Measurements from ENCODE around the gene NUCB2. TPM values are rescaled to one million over a fixed set of nuclear protein-coding genes. Genes with fewer than 3 reads are reported as not detected.

NUCB2 gene
- polyA plus RNA-seq, 12 donors, result 45.6 to 96.8 (median 62.2) TPM; not detected in 1

DNA sequence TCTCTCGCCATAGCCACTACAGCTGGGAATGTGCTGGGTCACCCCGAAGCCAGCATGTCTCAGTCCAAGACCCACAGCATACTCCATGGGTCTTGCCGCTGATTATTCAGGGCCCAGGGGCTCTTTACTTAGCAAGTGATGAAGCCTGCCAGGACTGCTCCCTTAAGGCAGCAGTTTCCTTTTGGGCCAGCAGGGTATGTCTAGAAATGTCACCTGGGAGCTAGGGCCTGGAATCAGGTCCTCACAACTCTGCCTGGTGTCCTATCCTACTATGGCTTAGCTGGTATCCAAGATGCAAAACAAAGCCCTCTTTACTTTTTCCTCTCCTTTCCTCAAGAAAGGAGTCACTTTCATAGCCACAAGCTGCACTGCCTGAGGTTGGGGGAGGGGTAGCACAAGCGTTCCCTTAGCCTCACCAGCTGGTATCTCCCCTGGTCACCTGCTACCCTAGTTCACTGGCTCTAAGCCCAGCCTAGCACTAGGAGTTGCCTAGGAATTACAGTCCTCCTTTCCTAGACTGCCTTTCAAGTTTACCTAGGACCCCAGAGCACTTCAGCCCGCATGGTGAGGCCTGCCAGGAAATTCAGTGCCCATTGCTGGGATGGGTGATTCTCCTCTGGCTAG is 52.4 kb downstream of the NUCB2 start:
- DNase-seq, result no peak

DNA sequence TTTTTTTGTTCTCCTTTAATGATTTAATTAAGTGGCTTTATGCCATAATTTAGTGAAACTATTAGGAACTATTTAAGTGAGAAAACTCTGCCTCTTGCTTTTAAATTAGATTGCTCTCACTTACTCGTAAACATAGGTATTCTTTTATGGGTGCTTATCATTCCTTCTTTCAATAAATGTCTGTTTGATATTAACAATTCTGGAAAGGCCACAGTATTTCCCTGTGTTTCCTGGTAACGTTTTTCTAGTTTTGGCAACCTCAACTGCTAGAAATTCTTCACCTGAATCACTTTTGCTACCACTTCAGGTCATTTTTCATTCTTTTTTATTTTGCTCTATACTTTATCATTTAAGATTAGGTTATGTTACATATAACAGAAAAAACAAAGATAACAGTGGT is 55.1 kb downstream of the NUCB2 start:
- DNase-seq, result no peak

DNA sequence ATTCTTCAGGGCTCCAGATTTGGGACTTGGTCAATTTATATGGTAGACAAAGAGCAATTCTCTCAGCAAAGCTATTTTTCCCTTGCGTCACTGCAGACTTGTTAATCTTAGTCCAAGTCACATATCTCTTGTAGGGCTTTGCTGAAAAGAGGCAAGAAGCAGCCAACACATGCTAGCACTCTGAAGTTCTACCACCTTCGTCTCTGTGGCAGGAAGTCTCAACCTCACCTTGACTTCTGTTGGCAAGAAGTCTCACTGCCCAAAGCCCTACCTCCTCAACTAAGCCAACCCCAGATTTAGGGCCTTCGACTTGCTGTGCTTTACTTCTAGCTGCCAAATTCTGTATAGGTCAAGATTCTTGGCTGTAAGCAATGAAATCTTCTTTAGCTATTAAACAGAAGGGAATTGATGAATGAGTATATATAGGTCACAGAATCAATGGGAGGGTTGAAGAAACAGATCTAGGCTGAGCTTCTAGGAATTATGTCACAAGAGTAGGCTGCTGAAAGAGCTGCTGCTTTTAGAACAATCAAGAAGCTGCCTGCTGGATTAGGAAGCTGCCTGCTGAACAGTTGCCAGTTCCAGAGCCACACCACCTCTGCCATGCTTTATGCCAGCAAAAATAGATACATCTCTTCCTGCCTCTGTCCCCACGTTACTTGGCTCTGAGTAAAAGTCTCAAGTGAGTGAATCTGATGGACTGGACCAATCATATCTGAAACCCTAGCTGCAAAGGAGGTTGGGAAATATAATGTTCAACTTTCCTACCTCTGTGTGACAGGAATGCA is 57.5 kb downstream of the NUCB2 start:
- DNase-seq, result no peak

DNA sequence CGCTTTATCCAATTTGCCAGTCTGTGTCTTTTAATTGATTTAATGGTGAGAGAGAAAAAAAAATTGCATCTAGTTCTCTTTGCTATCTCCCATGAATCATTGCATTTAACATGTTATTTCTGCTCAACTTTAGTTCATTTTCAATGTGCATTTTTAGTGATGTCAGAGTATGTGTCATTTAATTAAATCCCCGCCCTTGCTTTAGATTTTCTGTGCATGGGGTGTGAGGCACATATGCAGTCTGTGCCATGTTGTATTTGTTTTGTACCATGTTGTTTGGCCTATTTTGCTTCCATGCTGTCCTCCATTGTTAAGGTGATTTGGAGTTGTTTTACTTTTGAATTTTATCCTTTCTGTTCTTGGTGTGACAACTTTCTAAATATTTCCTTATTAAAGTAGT is 66.7 kb downstream of the NUCB2 start:
- no peak for DNase-seq

DNA sequence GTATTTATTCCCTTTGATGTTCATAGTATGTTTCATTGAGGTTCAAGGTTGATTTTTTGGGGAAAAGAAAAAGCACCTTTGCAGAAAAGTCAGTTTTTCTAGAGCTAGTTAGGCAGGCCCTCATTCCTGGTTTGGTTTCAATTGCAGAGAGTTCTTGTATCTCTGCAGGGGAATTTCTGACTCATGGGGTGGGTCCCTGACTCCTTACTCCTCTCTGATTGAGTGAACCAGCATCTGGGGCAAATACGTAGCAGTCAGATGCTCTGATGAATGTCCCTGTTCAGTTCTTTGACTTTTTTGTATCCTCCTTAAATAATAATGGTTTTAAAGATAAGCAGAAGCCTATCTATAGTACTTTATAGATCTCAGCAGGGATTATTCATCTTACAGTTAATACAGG is 67.4 kb downstream of the NUCB2 start:
- DNase-seq, result no peak

DNA sequence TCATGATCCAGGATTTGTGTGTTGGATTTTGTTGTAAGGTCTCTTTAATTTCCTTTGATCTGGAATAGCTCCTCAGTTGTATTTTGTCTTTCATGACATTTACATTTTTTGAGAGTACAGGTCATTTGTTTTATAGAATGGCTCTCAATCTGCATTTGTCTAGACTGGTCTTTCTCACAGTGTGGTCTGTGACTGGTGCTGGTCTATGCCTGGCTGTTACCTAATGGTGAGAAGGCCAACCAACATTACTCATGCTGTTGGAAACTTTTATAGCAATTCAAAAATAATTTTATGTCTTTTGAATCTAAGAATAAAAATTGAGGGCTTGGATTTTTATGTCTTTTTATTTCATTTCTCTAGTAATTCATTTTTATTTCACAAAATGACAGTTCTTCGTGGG is 71.1 kb downstream of the NUCB2 start:
- no peak for DNase-seq

DNA sequence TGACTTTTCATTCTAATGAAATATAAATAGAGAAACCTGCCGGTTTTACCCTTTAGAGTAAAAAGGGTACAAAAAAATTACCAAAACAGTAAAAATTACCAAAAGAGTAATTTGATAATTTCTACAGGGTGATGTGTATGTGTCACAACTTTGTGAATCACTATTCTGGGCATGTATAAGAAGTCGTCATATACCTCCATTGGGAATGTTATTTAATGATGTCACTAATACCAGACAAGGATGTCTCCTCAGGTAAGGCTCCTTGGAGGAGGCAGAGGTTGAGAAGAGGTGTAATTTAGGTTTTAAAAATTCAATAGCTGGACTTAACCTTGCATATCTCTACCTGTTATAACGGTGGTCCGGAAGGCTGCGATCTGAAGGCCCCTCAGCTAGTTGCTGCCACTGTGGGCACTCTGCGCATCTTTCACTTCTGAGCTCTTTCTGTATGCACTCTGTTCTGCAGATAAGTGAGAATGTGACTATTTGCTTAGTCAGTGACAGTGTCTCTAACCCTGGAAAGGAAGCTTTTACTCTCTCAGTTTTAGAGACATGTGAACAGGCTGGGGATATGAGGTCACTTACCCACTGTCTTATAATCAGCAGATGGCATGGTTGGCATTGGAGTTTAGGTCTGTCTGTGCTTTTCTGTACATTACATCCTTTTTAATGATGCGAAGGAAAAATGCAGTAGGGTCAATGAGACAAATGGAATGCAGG is 74.1 kb downstream of the NUCB2 start:
- no peak for DNase-seq

DNA sequence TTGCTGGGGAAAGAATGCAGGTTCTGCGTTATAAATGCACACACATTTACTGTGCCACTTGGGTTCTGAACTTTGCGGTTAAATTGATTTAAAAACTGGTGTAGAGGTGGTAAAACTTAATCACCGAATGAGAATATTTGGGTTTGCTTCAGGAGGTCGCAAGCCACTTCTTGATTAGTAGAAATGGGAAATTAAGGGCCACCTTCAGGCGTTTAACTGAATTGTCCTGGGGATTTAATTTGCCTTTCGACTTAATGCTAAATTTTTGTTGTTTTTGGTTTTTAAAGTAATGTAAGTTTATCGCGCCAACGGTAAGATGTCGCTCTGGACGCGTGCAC is 74.6 kb downstream of the NUCB2 start:
- no peak for DNase-seq

DNA sequence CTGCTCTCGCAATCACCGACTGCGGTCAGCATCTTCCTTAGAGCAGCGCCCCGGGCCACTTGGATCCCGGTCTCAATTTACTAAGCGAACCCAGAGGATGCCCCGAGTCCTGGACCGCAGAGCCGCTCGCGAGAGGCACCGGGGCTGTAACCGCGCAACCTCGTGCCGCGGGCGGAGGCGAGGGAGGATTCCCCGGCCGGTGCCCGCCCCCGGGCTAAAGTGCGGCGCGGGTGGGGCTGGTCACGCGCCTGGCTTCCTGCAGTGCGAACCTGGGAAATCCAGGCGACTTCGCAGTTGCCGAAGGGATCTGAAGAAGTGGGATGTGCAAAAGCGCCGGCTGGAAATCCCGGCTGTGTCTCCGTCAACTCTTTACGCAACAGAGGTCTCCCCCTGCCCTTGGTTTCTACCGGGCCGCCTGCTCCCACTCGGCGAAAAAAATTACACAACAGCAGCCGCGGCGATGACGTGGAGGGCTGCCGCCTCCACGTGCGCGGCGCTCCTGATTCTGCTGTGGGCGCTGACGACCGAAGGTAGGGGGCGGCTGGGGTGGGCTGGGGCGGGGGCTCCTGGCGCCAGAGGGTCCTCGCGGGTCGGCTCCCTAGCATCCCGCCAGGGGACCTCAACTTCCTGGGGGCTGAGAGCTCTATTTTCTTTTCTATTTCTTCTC is 75.1 kb downstream of the NUCB2 start, which contains the start of gene NCR3LG1:
Gene NCR3LG1, plus strand, starts transcription at position 291 of the 667 bp plus-strand sequence. Its CDS starts 170 bp downstream, at position 461.
- peak; percentile 40 for DNase-seq

DNA sequence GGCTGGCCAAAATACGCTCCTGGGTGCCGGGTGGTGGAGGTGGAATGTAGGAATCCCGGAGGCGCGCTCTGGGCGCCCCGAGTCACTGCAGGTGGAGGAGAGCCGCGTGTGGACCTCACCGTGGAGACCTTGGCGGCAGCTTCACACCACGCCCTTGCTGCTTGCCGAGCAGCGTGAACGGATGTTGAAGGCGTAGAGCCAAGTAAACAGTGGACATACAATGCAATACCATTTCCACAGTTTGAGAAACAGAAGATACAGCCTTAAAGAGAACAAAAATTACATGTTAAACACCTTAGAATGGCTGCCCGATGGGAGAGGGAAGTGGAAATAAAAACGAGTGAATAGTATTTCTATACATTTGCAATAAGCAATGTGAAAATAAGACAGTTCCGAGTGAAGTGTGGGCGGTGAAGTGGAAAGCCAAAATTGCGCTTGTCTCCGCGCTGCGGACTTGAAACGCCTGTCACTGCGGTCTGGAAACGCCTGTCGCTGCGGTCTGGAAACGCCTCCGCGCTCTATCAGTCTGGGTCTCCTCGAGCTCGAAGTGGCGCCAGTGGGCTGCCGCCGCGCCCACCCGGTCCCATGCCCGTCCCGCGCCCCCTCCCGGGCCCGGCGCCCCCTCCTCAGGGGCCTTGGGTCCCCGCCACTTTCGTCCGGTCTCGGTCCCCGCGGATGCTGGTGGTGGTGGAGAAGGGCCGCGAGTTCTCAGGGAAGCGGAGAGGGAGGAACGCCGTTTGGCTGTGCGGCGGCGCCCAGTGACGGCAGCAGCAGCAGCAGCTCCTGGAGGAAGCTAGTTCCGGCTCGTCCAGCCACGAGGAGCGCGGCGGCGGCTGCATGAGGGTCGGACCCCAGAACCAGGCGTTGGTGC is 76.6 kb downstream of the NUCB2 start:
- peak; percentile 58 for DNase-seq

DNA sequence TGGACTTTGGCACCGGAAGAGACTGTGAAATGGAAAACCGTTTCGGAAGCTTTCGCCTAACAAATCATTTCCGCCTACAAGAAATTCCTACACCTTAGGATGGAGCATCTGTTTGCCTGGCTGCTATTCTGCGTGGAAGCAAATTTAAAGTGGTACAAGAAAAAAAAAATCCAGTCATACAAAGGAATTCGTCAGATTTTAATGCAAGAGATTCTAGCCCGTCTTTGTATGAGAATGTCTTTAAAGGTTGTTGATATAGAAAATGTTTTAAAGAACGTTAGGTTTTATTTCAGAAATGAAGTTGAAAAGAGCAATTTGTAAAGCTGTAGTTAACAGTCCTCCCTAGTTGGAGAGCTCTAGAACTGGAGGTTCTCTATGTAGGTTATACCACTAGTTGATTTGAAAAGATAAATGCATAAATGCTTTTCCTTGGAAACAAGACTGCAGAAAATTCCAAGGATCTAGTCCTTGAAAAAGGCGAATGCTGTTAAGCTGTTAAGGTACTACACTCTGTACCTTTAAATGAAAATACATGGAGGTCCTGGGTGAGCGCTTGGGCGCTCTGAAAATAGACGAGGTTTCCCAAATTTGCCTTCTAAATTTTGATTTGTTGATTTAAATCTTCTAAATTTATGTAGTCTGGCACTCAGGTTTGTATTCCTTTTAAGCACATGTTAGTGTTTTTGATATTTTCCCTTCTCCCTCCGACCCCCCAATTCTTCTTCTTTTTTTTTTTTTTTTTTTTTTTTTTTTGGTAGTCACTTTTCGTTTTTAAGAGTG is 77.5 kb downstream of the NUCB2 start:
- DNase-seq, result no peak

DNA sequence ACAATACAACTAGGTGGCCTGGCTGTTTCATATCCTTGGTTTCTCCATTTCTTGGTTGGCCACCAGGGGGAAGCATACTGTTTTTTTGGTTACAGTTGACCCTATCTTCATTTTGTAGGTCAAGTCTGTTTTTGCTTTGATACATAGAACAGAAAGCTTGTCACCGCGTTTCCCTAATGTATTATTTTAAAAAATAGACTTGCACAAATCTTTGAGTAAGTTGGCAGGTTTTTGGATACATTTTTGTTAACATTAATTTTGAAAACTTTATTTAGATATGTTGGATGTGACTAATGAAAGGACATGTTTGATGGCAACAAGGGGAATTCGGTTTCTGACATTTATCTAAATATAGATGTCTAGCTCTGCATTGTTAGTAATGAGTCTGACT is 78.1 kb downstream of the NUCB2 start:
- DNase-seq, result peak; percentile 51

DNA sequence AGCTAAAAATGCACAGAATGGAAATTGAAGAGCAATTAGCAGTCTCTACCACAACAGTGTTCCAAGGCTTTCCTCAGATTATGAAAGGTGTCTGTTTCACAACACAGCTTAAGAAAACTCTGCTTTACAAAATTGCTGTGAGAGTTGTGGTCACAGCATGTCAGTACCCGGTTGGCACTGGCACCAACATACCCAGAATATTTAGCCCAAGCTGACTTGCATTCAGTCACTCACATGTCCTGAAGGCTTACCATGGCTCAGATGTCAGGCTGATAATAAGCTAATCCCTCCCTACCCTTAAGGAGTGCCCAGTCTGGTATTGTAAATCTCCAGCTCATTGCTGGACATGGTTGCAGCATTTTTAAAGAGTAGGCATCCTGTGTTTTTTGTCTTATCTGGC is 90.0 kb downstream of the NUCB2 start:
- DNase-seq, result no peak

DNA sequence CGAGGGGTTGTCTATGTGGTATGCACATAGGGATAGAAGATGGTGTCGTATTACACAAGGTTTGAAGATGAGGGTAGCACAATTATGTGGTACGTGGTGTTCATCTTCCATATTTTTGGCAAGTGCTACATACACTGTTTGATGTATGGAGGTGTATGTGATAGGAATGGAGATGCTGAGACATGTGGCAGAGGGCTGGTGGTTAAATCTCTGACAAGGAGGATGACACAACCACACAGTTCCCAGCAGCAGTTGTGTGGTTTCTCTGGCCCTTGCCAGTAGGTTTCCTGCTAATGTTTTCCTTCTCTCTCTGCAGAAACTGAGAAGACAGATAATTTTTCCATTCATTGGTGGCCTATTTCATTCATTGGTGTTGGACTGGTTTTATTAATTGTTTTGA is 92.0 kb downstream of the NUCB2 start:
- DNase-seq, result no peak

DNA sequence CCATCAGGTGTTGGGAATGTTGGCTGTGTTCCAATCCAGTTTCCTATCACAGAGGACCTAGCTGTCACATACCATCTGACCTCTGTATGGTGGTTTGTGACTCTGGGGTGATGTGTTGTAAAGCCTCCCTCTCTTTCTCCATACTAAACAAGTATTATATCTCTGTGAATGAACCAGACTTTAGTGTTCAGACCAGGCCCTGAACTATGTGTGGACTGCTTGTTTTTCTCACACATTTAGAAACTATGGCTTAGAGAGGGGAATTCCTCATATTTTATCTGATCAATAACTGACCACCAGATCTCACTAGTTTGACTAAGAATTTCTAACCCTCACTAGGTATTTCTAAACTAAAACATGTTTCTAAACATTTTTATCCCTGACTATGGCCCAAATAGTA is 92.6 kb downstream of the NUCB2 start:
- DNase-seq, result no peak

DNA sequence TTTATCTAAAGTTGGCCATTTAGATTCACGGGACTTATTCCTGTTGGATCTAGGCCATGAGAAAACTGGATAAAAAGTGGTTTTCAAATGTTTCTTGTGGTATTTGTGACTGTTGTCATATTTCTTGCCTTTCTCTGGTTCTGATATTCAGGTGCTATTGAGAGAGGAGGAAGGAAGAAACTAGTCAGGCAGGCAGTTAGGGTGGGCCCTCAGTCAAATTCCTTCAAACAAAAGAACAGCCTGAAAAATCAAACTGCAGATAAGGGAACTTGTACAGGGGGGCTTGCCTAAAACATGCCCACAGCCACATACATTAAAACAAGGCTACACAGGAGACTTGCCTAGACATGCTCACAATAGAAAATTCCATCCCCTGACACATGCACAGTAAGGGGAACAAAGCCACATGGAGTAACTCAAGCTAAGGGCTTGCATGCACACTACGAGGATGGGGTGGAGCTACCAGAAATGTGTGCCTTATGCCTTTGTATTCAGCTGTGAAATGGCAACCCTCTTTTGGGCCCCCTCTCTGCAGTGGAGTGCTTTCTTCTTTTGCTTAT is 93.2 kb downstream of the NUCB2 start:
- no peak for DNase-seq

DNA sequence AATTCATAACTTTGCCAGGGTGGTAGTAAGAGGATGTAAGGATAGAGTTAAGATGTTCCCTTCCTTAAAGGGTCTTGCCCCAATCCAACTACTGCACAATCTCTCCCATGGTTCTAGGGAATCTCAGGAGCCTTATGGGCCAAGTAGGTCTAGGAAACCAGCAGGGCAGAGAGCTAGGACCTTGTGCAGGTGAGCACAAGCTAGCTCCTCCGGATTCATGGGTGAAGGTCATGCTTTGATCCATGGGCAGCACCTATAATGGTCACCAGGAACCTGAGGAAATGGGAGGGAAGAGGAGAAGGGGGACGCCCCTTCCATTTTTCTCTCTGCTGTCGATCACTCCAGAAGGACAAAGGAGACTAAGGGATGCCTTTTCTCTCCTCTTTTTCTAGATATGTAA is 95.1 kb downstream of the NUCB2 start:
- DNase-seq, result no peak

DNA sequence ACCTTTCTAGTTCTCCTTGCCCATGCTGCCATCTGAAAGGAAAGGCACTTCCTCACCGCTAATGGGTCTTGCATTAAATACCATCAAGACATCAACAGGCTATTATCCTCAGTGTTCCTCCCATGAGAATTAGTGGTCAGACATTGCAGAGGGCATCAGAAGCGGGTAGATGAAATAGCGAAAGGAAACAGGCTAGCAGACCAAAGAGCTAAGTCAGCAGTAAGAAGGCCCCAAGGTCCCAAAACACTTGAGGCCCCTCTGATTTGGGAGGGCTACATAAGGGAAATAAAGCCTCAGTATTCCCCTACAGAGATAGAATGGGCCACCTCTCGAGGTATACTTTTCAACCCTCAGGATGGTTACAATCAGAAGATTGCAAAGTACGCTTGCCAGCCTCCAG is 99.0 kb downstream of the NUCB2 start:
- no peak for DNase-seq

DNA sequence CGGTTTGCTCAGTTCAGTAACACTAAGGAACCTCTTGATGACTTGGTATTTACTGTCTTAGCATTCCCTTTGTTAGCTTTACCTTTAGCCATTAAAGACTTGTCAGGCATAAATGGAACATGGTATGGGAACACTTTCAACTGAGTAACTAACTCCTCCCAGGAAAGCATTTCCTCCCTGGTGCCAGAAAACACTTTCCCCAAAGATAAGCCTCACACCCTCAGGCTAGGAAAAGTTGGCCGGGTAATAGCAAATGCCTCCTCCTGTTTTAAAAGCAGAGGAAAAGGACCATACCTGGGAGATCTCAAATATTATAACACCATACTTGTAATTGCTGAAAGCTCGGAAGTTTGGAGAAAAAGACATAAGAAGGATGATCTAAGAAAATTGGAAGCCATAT is 100.0 kb downstream of the NUCB2 start:
- no peak for DNase-seq

DNA sequence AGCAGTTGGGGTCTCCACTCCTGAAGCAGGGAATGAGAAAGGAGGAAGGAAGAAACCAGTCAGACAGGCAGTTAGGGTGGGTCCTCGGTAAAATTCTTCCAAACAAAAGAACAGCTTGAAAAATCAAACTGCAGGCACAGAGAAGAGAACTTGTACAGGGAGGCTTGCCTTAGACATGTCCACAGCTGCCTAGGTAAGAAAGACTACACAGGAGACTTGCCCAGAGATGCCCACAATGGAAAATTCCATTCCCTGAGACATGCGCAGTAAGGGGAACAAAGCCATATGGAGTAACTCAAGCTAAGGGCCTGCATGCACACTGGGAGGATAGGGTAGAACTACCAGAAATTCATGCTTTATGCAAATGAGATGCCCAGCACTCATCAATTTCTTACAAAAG is 102.1 kb downstream of the NUCB2 start:
- DNase-seq, result no peak
